Caki2 (cell line): ENCODE measurements around the gene HSPB9. TPM values are rescaled to one million over a fixed set of nuclear protein-coding genes. Genes with fewer than 3 reads are reported as not detected.

ENCODE experiments used
- DNase-seq: peaks from one replicate; pipeline ENCODE4 v3.0.0-alpha.2; 2015; ENCODE audit warnings: low read depth
- in situ Hi-C: cut with HindIII; loops from 2 replicates; pipeline ENCODE4 v1.10.0; 2016; ENCODE audit warnings: low sequenced_read_pairs, low pct_unique_long_range_greater_than_20kb, mixed read lengths
- total RNA-seq: library from RNA; depleted of rRNA; stranded (reverse); fragments of >200 nt; shearing (Covaris generic); gene quantifications from 2 replicates; pipeline ENCODE4 v1.2.3, GENCODE V29; 2014; ENCODE audit warnings: low replicate concordance; rRNA removed

Gene HSPB9
- total RNA-seq, 1 experiment from 2014 or later = 0.20 TPM

DNA sequence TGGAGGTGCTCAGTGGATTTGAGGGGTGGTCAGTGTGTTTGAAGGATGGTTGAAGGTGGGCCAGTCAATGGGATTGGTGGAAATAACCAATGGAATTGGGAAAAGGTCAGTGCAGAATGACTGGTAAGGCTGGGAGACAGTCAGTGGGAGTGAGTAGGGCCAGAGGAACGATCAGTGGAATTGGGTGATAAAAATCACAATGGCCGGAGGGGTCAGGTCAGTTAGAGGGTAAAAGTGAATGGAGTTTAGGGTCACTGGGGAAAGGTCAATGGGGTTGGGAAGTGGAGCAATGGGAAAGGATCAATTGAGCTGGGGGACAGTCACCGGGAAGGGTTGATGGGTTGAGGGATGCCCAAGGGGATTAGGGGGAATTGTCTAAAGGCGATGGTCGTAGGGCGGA is 43.1 kb downstream of the HSPB9 start:
- in situ Hi-C loops = no loop called here
- DNase-seq = no peak

DNA sequence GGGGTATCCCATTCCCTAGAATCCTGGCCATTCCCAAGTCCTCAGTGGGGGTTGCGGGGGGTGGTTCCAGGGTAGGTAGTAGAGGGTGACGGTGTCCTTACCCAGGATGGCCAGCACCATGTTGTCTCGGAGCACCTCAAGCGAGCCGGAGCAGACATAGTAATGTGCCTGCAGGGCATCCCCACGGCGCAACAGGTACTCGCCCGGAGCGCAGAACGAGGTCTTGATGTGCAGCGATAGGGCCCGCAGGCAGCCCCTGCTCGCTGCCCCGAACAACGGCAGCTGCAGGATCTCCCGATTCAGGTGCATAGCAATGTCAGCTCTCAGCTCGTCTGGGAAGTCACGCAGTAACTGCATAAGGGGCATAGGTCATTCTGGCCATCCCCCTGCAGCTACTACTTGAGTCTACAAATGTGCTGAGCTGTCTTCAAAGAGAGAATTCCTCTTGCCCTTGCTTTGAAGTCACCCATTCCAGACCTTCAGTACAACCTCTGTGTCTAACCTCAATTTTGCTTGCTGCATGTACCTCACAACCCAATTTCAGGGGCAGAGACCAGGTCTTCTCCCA is 43.7 kb downstream of the HSPB9 start:
- no peak for DNase-seq
- in situ Hi-C loops = no loop called here

DNA sequence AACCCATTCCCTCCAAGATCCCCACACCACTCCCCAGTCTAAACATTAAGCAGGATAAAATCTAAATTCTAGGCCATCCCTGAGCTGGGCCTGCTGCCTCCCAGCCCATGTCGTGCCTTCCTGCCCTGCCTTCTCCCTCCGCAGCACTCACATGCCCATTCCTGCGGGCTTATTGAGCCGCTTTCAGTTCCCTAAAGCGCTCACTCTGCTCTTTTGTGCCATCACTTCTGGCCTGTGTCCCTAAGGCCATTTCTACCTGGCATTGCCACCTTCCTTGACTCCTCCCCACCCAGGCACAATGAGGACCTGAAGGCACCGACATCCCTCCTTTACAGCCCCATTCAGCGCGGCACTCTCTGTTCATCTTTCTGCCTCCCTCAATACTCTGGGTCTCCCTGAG is 45.2 kb downstream of the HSPB9 start:
- no peak for DNase-seq
- in situ Hi-C loops = no loop called here

DNA sequence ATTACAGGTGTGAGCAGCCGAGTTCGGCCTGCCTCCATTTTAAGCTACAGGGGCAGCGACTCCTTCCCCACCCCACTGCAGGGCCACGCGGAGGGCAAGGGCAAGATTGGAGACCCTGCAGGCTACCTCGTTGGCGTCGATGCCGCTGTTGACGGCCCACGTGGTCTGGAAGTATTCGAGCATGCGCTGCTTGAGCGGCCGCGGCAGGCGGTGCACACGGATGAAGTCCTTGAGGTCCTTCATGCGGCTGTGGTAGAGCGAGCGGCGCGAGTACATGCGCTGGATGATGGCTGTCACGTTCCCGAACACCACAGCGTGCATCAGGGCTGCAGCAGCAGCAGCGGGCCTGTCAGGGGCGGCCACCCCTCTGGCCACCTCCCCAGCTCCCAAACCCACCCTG is 46.7 kb downstream of the HSPB9 start:
- in situ Hi-C loops = no loop called here
- no peak for DNase-seq

DNA sequence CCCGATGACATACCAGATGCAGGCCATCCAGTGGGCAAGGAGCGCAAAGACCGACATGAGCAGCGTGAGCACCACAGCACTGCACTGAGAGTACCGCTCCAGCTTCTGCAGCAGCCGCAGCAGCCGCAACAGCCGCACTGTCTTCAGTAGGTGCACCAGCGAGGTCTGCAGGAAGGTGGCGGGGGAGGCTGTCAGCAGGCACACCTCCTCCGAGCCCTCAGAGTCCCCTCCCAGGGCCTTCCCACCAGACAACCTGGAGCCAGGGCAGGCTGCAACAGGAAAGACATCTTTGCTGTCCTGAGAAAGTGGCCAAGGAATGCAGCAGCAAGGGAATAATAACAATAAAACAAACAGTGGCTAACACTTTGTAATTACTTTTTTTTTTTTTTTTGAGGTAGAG is 49.2 kb downstream of the HSPB9 start:
- in situ Hi-C loops = no loop called here

More for the DNA sequence above, 49.2 kb downstream of the HSPB9 start:
- no peak for DNase-seq

Other genes with a start within 250 kb of the HSPB9 start
- 146 and 150 TPM in 2 replicates for gene ACLY, start 203.9 kb upstream of the HSPB9 start, total RNA-seq
- 0.78 and 2.6 TPM in 2 replicates for gene ODAD4, start 192.2 kb upstream of the HSPB9 start, total RNA-seq
- gene CNP, start 156.0 kb upstream of the HSPB9 start, total RNA-seq = 50.2 and 67.0 TPM in 2 replicates
- 48.4 and 72.9 TPM in 2 replicates for gene DNAJC7, start 105.4 kb upstream of the HSPB9 start, total RNA-seq
- gene NKIRAS2, start 102.7 kb upstream of the HSPB9 start, total RNA-seq = 65.6 and 77.5 TPM in 2 replicates
- 0.98 and 1.5 TPM in 2 replicates for gene C17orf113, start 72.2 kb upstream of the HSPB9 start, total RNA-seq
- not detected in 2 replicates for gene ZNF385C, start 24.3 kb upstream of the HSPB9 start, total RNA-seq
- gene DHX58, start 10.1 kb upstream of the HSPB9 start, total RNA-seq = 21.4 and 27.0 TPM in 2 replicates
- 24.6 and 33.7 TPM in 2 replicates for gene KAT2A, start 1.4 kb upstream of the HSPB9 start, total RNA-seq
- 122 and 165 TPM in 2 replicates for gene RAB5C, start 32.2 kb downstream of the HSPB9 start, total RNA-seq
- gene KCNH4, start 58.3 kb downstream of the HSPB9 start, total RNA-seq = not detected in 2 replicates
- gene HCRT, start 62.6 kb downstream of the HSPB9 start, total RNA-seq = not detected in 2 replicates
- 18.4 and 22.8 TPM in 2 replicates for gene GHDC, start 71.7 kb downstream of the HSPB9 start, total RNA-seq
- 13.7 and 14.4 TPM in 2 replicates for gene STAT5B, start 153.6 kb downstream of the HSPB9 start, total RNA-seq
- gene STAT5A, start 165.7 kb downstream of the HSPB9 start, total RNA-seq = not detected in 2 replicates